Hematopoietic multipotent progenitor cell treated with erythropoietin and hydrocortisone succinate and interleukin-3 and kit ligand, for 8 days (in vitro differentiated cells): ENCODE results near the gene CTPS1.

Source experiments
- DNase-seq: peaks from one replicate; pipeline ENCODE4 v3.0.0-alpha.2; 2015

Gene CTPS1

GRCh38 chr1:40971966-40972365 lies 7.5 kb upstream of the CTPS1 start:
- no peak for DNase-seq

- no peak for DNase-seq
These were observed 5.6 kb upstream of the CTPS1 start for GRCh38 chr1:40973912-40974311.

GRCh38 chr1:40974945-40975344 lies 4.6 kb upstream of the CTPS1 start:
- peak; percentile 70 for DNase-seq

- DNase-seq, result no peak
These were observed 2.4 kb upstream of the CTPS1 start for GRCh38 chr1:40976952-40977690.

- DNase-seq, result no peak
These were observed 1.8 kb upstream of the CTPS1 start for GRCh38 chr1:40977716-40978115.

- no peak for DNase-seq
These were observed 633 bp upstream of the CTPS1 start for GRCh38 chr1:40978886-40979240.

GRCh38 chr1:40980068-40980452 lies 564 bp downstream of the CTPS1 start:
- no peak for DNase-seq

- DNase-seq, result peak; percentile 45
These were observed 1.1 kb downstream of the CTPS1 start for GRCh38 chr1:40980453-40981121.

GRCh38 chr1:40981691-40982448 lies 2.4 kb downstream of the CTPS1 start:
- DNase-seq, result peak; percentile 43

GRCh38 chr1:40982721-40983120 lies 3.2 kb downstream of the CTPS1 start:
- no peak for DNase-seq

GRCh38 chr1:40983286-40983685 lies 3.8 kb downstream of the CTPS1 start:
- no peak for DNase-seq

- no peak for DNase-seq
These were observed 4.6 kb downstream of the CTPS1 start for GRCh38 chr1:40984066-40984465.

- DNase-seq, result no peak
These were observed 5.0 kb downstream of the CTPS1 start for GRCh38 chr1:40984531-40984930.

- no peak for DNase-seq
These were observed 5.7 kb downstream of the CTPS1 start for GRCh38 chr1:40985161-40985560.

GRCh38 chr1:40985875-40986274 lies 6.4 kb downstream of the CTPS1 start:
- DNase-seq, result no peak

GRCh38 chr1:40986328-40986783 lies 6.9 kb downstream of the CTPS1 start:
- DNase-seq, result no peak

- DNase-seq, result no peak
These were observed 7.5 kb downstream of the CTPS1 start for GRCh38 chr1:40986956-40987355.

GRCh38 chr1:40987439-40988276 lies 8.2 kb downstream of the CTPS1 start:
- no peak for DNase-seq

GRCh38 chr1:40988280-40988679 lies 8.8 kb downstream of the CTPS1 start:
- no peak for DNase-seq

- DNase-seq, result no peak
These were observed 9.6 kb downstream of the CTPS1 start for GRCh38 chr1:40989066-40989465.

GRCh38 chr1:40997096-40997495 lies 17.6 kb downstream of the CTPS1 start:
- no peak for DNase-seq

- DNase-seq, result no peak
These were observed 19.2 kb downstream of the CTPS1 start for GRCh38 chr1:40998668-40999067.

- DNase-seq, result no peak
These were observed 23.7 kb downstream of the CTPS1 start for GRCh38 chr1:41003127-41003639.
